HG03066 (cell line): ENCODE measurements around the gene CTBP2.
"Not testable (repeated sequence)": the region's sequence is repeated elsewhere in the genome, so short reads cannot be mapped to it uniquely, and the experiment has no call there.

Experiments
- ATAC-seq: cut with Tn5 transposase; IDR thresholded peaks from one replicate; pipeline ENCODE4 v1.9.1; 2021; ENCODE audit warnings: low read depth; ENCODE audit not compliant: unreplicated experiment

The CTBP2 gene

GRCh38 chr10:125187238-125188194 lies 27.2 kb upstream of the CTBP2 start:
- ATAC-seq: no peak

GRCh38 chr10:125186431-125187170 lies 26.2 kb upstream of the CTBP2 start:
- no peak for ATAC-seq

GRCh38 chr10:125179107-125179506 lies 18.7 kb upstream of the CTBP2 start:
- ATAC-seq: not testable (repeated sequence)

GRCh38 chr10:125177641-125178640 lies 17.6 kb upstream of the CTBP2 start:
- no peak for ATAC-seq

- no peak for ATAC-seq
Observed at GRCh38 chr10:125175807-125176206, 15.4 kb upstream of the CTBP2 start.

- ATAC-seq: no peak
Observed at GRCh38 chr10:125174360-125174759, 14.0 kb upstream of the CTBP2 start.

GRCh38 chr10:125172694-125173093 lies 12.3 kb upstream of the CTBP2 start:
- no peak for ATAC-seq

GRCh38 chr10:125171402-125172306 lies 11.3 kb upstream of the CTBP2 start:
- no peak for ATAC-seq

- no peak for ATAC-seq
Observed at GRCh38 chr10:125169915-125170314, 9.6 kb upstream of the CTBP2 start.

- ATAC-seq: no peak
Observed at GRCh38 chr10:125169279-125169678, 8.9 kb upstream of the CTBP2 start.

GRCh38 chr10:125166658-125167057 lies 6.3 kb upstream of the CTBP2 start:
- no peak for ATAC-seq

GRCh38 chr10:125165584-125166573 lies 5.5 kb upstream of the CTBP2 start:
- no peak for ATAC-seq

GRCh38 chr10:125164421-125164820 lies 4.1 kb upstream of the CTBP2 start:
- ATAC-seq: no peak

- ATAC-seq: no peak
Observed at GRCh38 chr10:125163803-125164202, 3.4 kb upstream of the CTBP2 start.

GRCh38 chr10:125163312-125163711 lies 2.9 kb upstream of the CTBP2 start:
- ATAC-seq: not testable (repeated sequence)

- ATAC-seq: no peak
Observed at GRCh38 chr10:125162120-125162931, 2.0 kb upstream of the CTBP2 start.

GRCh38 chr10:125161707-125162119 lies 1.4 kb upstream of the CTBP2 start:
- ATAC-seq: no peak
